Activated naive CD8-positive, alpha-beta T cell treated with anti-CD3 and anti-CD28 coated beads for 36 hours (primary cell): Measurements from ENCODE around the gene BDKRB2. TPM values are rescaled to one million over a fixed set of nuclear protein-coding genes. Genes with fewer than 3 reads are reported as not detected.

Experiments
- DNase-seq: peaks from one replicate; pipeline ENCODE4 v3.0.0; 2021
- H3K27ac Mint-ChIP-seq: one replicate; pipeline ENCODE4 v1.8.0; 2022; ENCODE audit warnings: mild to moderate bottlenecking, moderate library complexity, mixed read lengths
- H3K27me3 Mint-ChIP-seq: one replicate; pipeline ENCODE4 v1.8.0; 2022; ENCODE audit warnings: mild to moderate bottlenecking, mixed read lengths
- H3K36me3 Mint-ChIP-seq: one replicate; pipeline ENCODE4 v1.8.0; 2021; ENCODE audit warnings: mild to moderate bottlenecking, mixed read lengths
- H3K4me1 Mint-ChIP-seq: one replicate; pipeline ENCODE4 v1.8.0; 2021; ENCODE audit warnings: mixed read lengths
- H3K4me3 Mint-ChIP-seq: one replicate; pipeline ENCODE4 v1.8.0; 2022; ENCODE audit warnings: mild to moderate bottlenecking, moderate library complexity, mixed read lengths
- H3K9me3 Mint-ChIP-seq: one replicate; pipeline ENCODE4 v1.8.0; 2022; ENCODE audit warnings: mixed read lengths
- total RNA-seq, 2 experiments: library from RNA; stranded (reverse); gene quantifications; one replicate each; pipeline ENCODE4 v1.2.3, GENCODE V29; 2021

The BDKRB2 gene
- total RNA-seq, 2 experiments from 2014 or later: not detected

GRCh38 chr14:96187216-96188031 is 17.2 kb upstream of the BDKRB2 start:
- Mint-ChIP-seq H3K27ac (no peak overlapping the region), H3K9me3 (no peaks in the 10 kb centered on the region)

GRCh38 chr14:96189281-96189711 is 15.3 kb upstream of the BDKRB2 start:
- no peak for DNase-seq
- no peaks in the 10 kb centered on the region for H3K36me3 Mint-ChIP-seq
- peaks cover 20% of the 10 kb centered on the region for H3K27me3 Mint-ChIP-seq
- H3K4me1 Mint-ChIP-seq: peaks cover 5% of the 10 kb centered on the region
- H3K27ac Mint-ChIP-seq: no peak overlapping the region
- H3K9me3 Mint-ChIP-seq: no peaks in the 10 kb centered on the region
- no peak overlapping the region for H3K4me3 Mint-ChIP-seq

More at GRCh38 chr14:96187216-96188031, 17.2 kb upstream of the BDKRB2 start:
- DNase-seq: no peak
- no peaks in the 10 kb centered on the region for H3K36me3 Mint-ChIP-seq
- H3K4me1 Mint-ChIP-seq: peaks cover 5% of the 10 kb centered on the region
- H3K4me3 Mint-ChIP-seq: no peak overlapping the region
- H3K27me3 Mint-ChIP-seq: peaks cover 15% of the 10 kb centered on the region

GRCh38 chr14:96191353-96191752 is 13.3 kb upstream of the BDKRB2 start:
- H3K36me3 Mint-ChIP-seq: no peaks in the 10 kb centered on the region
- H3K27ac Mint-ChIP-seq: no peak overlapping the region
- DNase-seq: no peak
- H3K9me3 Mint-ChIP-seq: no peaks in the 10 kb centered on the region
- no peak overlapping the region for H3K4me3 Mint-ChIP-seq
- H3K27me3 Mint-ChIP-seq: peaks cover 20% of the 10 kb centered on the region
- peaks cover 5% of the 10 kb centered on the region for H3K4me1 Mint-ChIP-seq

GRCh38 chr14:96191841-96192462 is 12.7 kb upstream of the BDKRB2 start:
- peaks cover 20% of the 10 kb centered on the region for H3K27me3 Mint-ChIP-seq
- H3K4me1 Mint-ChIP-seq: peaks cover 5% of the 10 kb centered on the region
- H3K9me3 Mint-ChIP-seq: no peaks in the 10 kb centered on the region
- H3K4me3 Mint-ChIP-seq: no peak overlapping the region
- DNase-seq: no peak
- H3K36me3 Mint-ChIP-seq: no peaks in the 10 kb centered on the region
- no peak overlapping the region for H3K27ac Mint-ChIP-seq

GRCh38 chr14:96192975-96193805 is 11.4 kb upstream of the BDKRB2 start:
- Mint-ChIP-seq H3K27ac (no peak overlapping the region), H3K27me3 (peaks cover 25% of the 10 kb centered on the region)
- no peak for DNase-seq

GRCh38 chr14:96194262-96194656 is 10.4 kb upstream of the BDKRB2 start:
- Mint-ChIP-seq H3K9me3 (no peaks in the 10 kb centered on the region), H3K4me3 (no peak overlapping the region), H3K27me3 (peaks cover 18% of the 10 kb centered on the region), H3K36me3 (no peaks in the 10 kb centered on the region), H3K4me1 (peaks cover 9% of the 10 kb centered on the region), H3K27ac (no peak overlapping the region)
- no peak for DNase-seq

More at GRCh38 chr14:96192975-96193805, 11.4 kb upstream of the BDKRB2 start:
- H3K9me3 Mint-ChIP-seq: no peaks in the 10 kb centered on the region
- peaks cover 5% of the 10 kb centered on the region for H3K4me1 Mint-ChIP-seq
- no peak overlapping the region for H3K4me3 Mint-ChIP-seq
- H3K36me3 Mint-ChIP-seq: no peaks in the 10 kb centered on the region

- no peaks in the 10 kb centered on the region for H3K36me3 Mint-ChIP-seq
- no peak overlapping the region for H3K27ac Mint-ChIP-seq
- H3K27me3 Mint-ChIP-seq: peaks cover 15% of the 10 kb centered on the region
- DNase-seq: no peak
- no peaks in the 10 kb centered on the region for H3K9me3 Mint-ChIP-seq
- no peak overlapping the region for H3K4me3 Mint-ChIP-seq
- H3K4me1 Mint-ChIP-seq: peaks cover 6% of the 10 kb centered on the region
Observed at GRCh38 chr14:96194657-96195431, 9.8 kb upstream of the BDKRB2 start.

GRCh38 chr14:96195441-96196081 is 9.1 kb upstream of the BDKRB2 start:
- no peaks in the 10 kb centered on the region for H3K36me3 Mint-ChIP-seq
- no peak overlapping the region for H3K4me3 Mint-ChIP-seq
- peaks cover 15% of the 10 kb centered on the region for H3K27me3 Mint-ChIP-seq
- no peak for DNase-seq
- peaks cover 6% of the 10 kb centered on the region for H3K4me1 Mint-ChIP-seq
- no peaks in the 10 kb centered on the region for H3K9me3 Mint-ChIP-seq
- no peak overlapping the region for H3K27ac Mint-ChIP-seq

GRCh38 chr14:96197163-96197852 is 7.3 kb upstream of the BDKRB2 start:
- H3K4me1 Mint-ChIP-seq: peaks cover 6% of the 10 kb centered on the region
- H3K36me3 Mint-ChIP-seq: no peaks in the 10 kb centered on the region
- no peak for DNase-seq
- H3K27me3 Mint-ChIP-seq: peaks cover 20% of the 10 kb centered on the region
- H3K4me3 Mint-ChIP-seq: no peak overlapping the region
- H3K9me3 Mint-ChIP-seq: no peaks in the 10 kb centered on the region
- no peak overlapping the region for H3K27ac Mint-ChIP-seq

- H3K9me3 Mint-ChIP-seq: no peaks in the 10 kb centered on the region
- no peak overlapping the region for H3K4me3 Mint-ChIP-seq
- H3K36me3 Mint-ChIP-seq: no peaks in the 10 kb centered on the region
- peaks cover 20% of the 10 kb centered on the region for H3K27me3 Mint-ChIP-seq
- DNase-seq: no peak
- H3K4me1 Mint-ChIP-seq: peaks cover 6% of the 10 kb centered on the region
- H3K27ac Mint-ChIP-seq: no peak overlapping the region
Observed at GRCh38 chr14:96197969-96198368, 6.7 kb upstream of the BDKRB2 start.

GRCh38 chr14:96198430-96199130 is 6.1 kb upstream of the BDKRB2 start:
- H3K36me3 Mint-ChIP-seq: no peaks in the 10 kb centered on the region
- no peak overlapping the region for H3K27ac Mint-ChIP-seq
- H3K9me3 Mint-ChIP-seq: no peaks in the 10 kb centered on the region
- H3K27me3 Mint-ChIP-seq: peaks cover 27% of the 10 kb centered on the region
- peaks cover 6% of the 10 kb centered on the region for H3K4me1 Mint-ChIP-seq
- DNase-seq: no peak
- H3K4me3 Mint-ChIP-seq: peak overlapping the region; percentile 23

GRCh38 chr14:96201157-96201556 is 3.5 kb upstream of the BDKRB2 start:
- Mint-ChIP-seq H3K4me1 (peaks cover 15% of the 10 kb centered on the region), H3K27ac (no peak overlapping the region)

GRCh38 chr14:96201965-96202364 is 2.7 kb upstream of the BDKRB2 start:
- peaks cover 53% of the 10 kb centered on the region for H3K27me3 Mint-ChIP-seq
- no peak overlapping the region for H3K4me3 Mint-ChIP-seq
- no peaks in the 10 kb centered on the region for H3K36me3 Mint-ChIP-seq
- H3K9me3 Mint-ChIP-seq: no peaks in the 10 kb centered on the region
- H3K27ac Mint-ChIP-seq: no peak overlapping the region
- H3K4me1 Mint-ChIP-seq: peaks cover 15% of the 10 kb centered on the region
- DNase-seq: no peak

More at GRCh38 chr14:96201157-96201556, 3.5 kb upstream of the BDKRB2 start:
- Mint-ChIP-seq H3K9me3 (no peaks in the 10 kb centered on the region), H3K36me3 (no peaks in the 10 kb centered on the region), H3K27me3 (peaks cover 52% of the 10 kb centered on the region), H3K4me3 (no peak overlapping the region)
- DNase-seq: no peak
